ENCODE measurements around the gene APOC3.

APOC3 gene

GRCh38 chr11:116852261-116853031 lies 22.7 kb downstream of the APOC3 start:
- peak; percentile 71 for DNase-seq

GRCh38 chr11:116853461-116854073 lies 23.9 kb downstream of the APOC3 start:
- DNase-seq: peak; percentile 94

DNA sequence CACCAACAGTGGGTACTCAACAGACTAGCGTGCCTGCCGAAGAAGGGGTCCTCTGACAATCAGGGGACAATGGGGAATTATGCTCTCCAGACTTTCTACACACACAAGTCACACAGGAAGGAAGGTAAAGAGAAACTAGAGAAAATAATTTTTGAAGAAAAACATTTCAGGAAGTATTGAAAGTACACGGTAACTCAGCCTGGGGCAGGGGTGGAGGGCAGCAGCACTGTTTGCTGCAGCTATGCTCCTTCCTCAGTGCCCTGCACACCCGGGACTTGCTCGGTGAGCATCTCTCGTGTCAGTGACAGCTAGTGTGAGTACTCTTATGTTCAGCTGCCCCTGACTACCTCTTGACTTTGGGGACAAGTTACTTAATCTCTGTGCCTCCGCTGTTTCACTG lies 25.7 kb downstream of the APOC3 start:
- DNase-seq: no peak

GRCh38 chr11:116856423-116856822 lies 26.7 kb downstream of the APOC3 start:
- no peak for DNase-seq

DNA sequence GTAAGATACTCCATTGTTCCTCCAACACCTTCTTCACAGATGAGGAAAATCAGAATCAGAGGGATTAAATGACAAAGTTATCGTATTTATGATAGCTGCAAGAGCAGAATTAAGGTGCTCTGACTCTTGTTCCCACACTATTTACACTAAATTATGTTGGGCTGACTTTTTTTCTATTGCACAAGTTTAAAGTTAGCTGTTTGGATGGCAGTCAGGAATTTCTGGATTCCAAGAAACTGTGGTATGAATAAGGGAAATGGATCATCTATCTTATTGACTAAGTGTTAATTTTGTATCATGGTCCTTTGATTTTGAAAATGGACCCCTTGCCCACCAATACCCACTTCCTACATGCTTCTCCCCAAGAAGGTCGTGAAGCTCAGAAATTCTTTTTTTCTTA lies 27.6 kb downstream of the APOC3 start:
- DNase-seq: no peak

- peak; percentile 28 for DNase-seq
Observed at GRCh38 chr11:116857936-116858335, 28.2 kb downstream of the APOC3 start.

DNA sequence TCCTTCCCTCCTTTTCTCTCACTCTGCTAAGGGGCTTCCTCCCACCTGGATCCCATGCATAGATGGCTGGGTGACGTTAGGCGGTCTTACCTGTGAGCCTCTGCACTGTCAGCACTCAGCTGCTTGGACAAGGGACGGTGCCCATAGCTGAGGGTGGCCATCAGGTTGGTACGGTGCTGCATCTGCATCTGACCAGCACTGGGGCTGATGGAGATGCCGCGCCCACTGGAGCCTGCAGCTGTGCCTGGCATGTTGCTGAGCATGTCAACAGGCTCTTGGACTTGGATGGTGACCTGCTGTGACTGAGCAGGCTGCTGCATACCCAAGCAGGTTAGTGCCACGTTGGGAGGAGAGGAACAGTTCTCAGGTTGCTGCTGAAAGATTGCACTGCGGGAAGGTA lies 29.5 kb downstream of the APOC3 start:
- no peak for DNase-seq

DNA sequence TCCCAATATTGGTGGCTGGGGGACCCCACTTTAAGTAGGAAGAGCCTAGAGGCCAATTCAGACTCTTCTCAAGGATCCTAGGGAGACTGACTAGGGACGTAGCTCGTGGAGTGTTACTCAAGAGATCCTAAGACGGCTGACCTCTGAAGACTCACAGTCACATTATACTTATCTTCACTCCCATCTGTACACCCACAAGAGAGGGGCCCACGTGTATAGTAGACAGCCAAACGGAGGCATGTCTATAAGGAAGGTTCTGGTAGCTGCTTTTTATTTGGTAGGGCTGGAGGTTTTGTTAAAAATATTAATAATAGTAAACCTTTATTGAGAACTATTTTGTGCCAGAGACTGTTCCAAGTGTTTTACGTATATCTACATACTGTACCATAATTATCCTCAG lies 30.6 kb downstream of the APOC3 start:
- no peak for DNase-seq

DNA sequence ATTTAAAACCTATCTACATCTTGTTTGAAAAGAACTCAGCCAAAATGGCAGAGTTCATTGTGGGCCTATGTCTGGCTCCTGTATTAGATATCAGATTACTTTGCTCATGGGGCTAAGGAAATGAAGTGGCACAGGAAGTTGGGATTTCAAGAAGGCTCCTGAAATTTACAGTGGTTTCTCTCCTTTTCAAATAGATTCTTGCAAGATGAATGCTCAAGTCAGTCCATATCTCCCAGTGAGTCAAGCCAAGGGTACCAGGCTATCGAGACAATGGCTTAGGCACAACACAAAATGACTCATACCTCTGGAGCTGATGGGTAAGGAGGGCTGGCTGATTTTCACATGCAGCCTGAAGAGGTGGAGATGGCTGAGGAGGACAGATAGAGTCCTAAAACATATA lies 31.8 kb downstream of the APOC3 start:
- DNase-seq: peak; percentile 84

GRCh38 chr11:116862185-116862584 lies 32.5 kb downstream of the APOC3 start:
- DNase-seq: no peak

DNA sequence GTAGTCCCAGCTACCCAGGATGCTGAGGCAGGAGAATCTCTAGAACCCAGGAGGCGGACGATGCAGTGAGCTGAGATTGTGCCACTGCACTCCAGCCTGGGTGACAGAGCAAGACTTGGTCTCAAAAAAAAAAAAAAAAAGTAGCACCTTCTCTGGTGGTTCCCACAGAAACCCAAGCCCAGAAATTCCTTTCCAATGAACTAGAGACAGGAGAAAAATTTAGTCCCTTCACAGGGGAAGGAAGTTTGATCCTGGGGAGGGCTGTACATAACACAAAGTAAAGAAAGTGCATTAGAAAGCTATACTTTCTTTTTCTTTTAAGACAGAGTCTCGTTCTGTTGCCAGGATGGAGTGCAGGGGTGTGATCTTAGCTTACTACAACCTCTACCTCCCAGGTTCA lies 33.2 kb downstream of the APOC3 start:
- DNase-seq: peak; percentile 59

DNA sequence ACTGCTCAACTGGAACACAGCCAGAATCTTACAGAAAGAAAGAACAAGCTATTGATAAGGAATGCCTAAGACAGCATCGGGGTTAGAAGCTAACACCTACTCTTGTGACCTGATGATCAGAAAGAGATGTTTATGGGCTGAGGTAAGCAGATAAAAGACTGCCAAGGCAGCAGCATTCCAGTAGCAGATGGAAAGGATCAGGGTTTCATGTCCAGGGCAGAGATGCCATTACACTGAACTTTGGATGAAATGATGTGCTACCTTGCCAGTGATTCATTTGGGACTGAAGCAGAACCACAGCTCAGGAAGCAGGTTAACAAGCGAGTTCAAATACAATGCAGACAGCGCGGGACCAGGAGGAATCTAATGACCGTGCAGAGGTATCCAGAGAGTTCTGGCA lies 34.8 kb downstream of the APOC3 start:
- DNase-seq: peak; percentile 21

GRCh38 chr11:116865696-116866095 lies 36.0 kb downstream of the APOC3 start:
- DNase-seq: peak; percentile 87

GRCh38 chr11:116866804-116867455 lies 37.2 kb downstream of the APOC3 start:
- no peak for DNase-seq

- DNase-seq: no peak
Observed at GRCh38 chr11:116867619-116868018, 37.9 kb downstream of the APOC3 start.

- no peak for DNase-seq
Observed at GRCh38 chr11:116868066-116868465, 38.4 kb downstream of the APOC3 start.

GRCh38 chr11:116869610-116870009 lies 39.9 kb downstream of the APOC3 start:
- no peak for DNase-seq

- no peak for DNase-seq
Observed at GRCh38 chr11:116870054-116870453, 40.3 kb downstream of the APOC3 start.

- DNase-seq: peak; percentile 94
Observed at GRCh38 chr11:116871248-116871647, 41.5 kb downstream of the APOC3 start.

- DNase-seq: no peak
Observed at GRCh38 chr11:116873381-116873780, 43.7 kb downstream of the APOC3 start.

DNA sequence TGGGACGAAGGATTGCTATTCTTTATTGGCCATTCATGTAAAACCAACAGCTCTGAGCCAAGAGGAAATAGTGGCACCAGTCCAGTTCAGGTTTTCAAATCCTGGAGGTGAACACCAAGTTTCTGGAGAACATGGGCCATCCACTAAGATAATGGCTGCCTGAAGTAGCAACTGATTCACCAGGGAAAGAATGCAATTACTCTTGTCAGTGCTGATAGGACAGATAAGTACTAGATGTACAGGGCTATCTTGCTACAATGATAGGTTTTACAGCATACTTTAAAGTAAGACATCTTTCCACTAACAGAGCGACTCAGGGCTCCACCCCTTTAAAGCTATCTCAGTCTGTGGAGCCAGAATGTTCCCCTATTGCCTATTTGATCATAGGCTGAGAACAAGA lies 44.5 kb downstream of the APOC3 start:
- DNase-seq: peak; percentile 84

DNA sequence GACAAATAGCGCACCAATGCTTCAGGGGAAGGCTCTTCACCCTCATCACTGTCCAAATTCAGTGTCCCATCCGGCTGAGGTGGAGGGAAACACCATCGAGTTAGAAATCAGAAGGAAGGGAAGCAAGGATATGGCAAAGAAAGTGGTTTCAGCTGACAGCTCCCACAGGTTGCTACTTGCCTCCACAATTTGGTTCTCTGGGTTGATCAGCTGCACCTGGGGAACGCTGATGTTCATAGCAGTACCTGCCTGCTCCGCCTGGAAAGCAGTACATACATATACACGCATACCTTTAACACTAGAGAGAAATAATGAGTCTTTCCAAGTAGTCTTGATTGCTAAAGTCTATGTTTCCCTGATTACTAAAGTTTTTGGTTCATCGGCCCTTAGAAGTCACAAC lies 45.5 kb downstream of the APOC3 start:
- DNase-seq: no peak

- no peak for DNase-seq
Observed at GRCh38 chr11:116876656-116877055, 46.9 kb downstream of the APOC3 start.
